Measurements from ENCODE around the gene HMGB3. TPM values are rescaled to one million over a fixed set of nuclear protein-coding genes. Genes with fewer than 3 reads are reported as not detected.

HMGB3 gene
- total RNA-seq, 1 donor from 2014 or later: 28.4 TPM

Other genes with a start within 250 kb of the HMGB3 start
- 31.1 and 39.0 TPM in 2 replicates for gene CD99L2, start 84.7 kb upstream of the HMGB3 start, total RNA-seq
- not detected in 2 replicates for gene GPR50, start 193.2 kb downstream of the HMGB3 start, total RNA-seq

All from dermis blood vessel endothelial cell (primary cell).